PC-9 (cell line): ENCODE measurements around the gene GDPGP1. TPM values are rescaled to one million over a fixed set of nuclear protein-coding genes. Genes with fewer than 3 reads are reported as not detected.

Source experiments
- BruUV-seq: library from RNA; stranded (reverse); fragments of 400-500 nt; replicated peaks from 2 replicates; lab custom pipeline; 2021; lab: Mats Ljungman, UMichigan
- CTCF ChIA-PET: fragments of 300-600 bp; sonication (Branson Sonifier 250); formaldehyde crosslinking; loops from one replicate; lab custom pipeline; 2022; ENCODE audit warnings: antibody characterized with exemption; lab: Charles Lee
- POLR2A ChIA-PET: fragments of 300-600 bp; sonication (Branson Sonifier 250); formaldehyde crosslinking; loops from one replicate; lab custom pipeline; 2022; ENCODE audit warnings: antibody characterized with exemption; ENCODE audit not compliant: unreplicated experiment; lab: Charles Lee
- DNase-seq, 2 experiments: peaks; one replicate each; pipeline versions ENCODE4 v3.0.0 to v3.0.0-alpha.2; 2015 to 2022; ENCODE audit warnings: mixed read lengths in 1 of 2
- H2AFZ ChIP-seq: fragments of 200-600 bp; sonication (generic); 2 replicates; pipeline ENCODE4 v1.8.1; 2017; ENCODE audit warnings: antibody characterized with exemption
- H3F3A ChIP-seq: fragments of 200-600 bp; sonication (generic); 2 replicates; pipeline ENCODE4 v1.8.1; 2017; ENCODE audit warnings: antibody characterized with exemption, mild to moderate bottlenecking, low read depth; ENCODE audit not compliant: insufficient read depth
- H3K27ac ChIP-seq: fragments of 200-600 bp; sonication (generic); 2 replicates; pipeline ENCODE4 v1.6.1; 2016; ENCODE audit warnings: mixed run types
- H3K27me3 ChIP-seq: fragments of 200-600 bp; sonication (generic); 2 replicates; pipeline ENCODE4 v1.6.1; 2016; ENCODE audit warnings: low read depth, mixed run types; ENCODE audit not compliant: insufficient read depth
- H3K36me3 ChIP-seq: fragments of 200-600 bp; sonication (generic); 2 replicates; pipeline ENCODE4 v1.6.1; 2016; ENCODE audit warnings: low read depth, mixed run types
- H3K4me1 ChIP-seq: fragments of 200-600 bp; sonication (generic); replicated peaks from 2 replicates; pipeline ENCODE4 v1.6.1; 2016; ENCODE audit warnings: mixed run types; ENCODE audit not compliant: insufficient read depth
- H3K4me2 ChIP-seq: fragments of 200-600 bp; sonication (generic); 2 replicates; pipeline ENCODE4 v1.6.1; 2017; ENCODE audit warnings: mixed run types
- H3K4me3 ChIP-seq: fragments of 200-600 bp; sonication (generic); 2 replicates; pipeline ENCODE4 v1.6.1; 2016; ENCODE audit warnings: mixed run types
- H3K79me2 ChIP-seq: fragments of 200-600 bp; sonication (generic); 2 replicates; pipeline ENCODE4 v1.6.1; 2017; ENCODE audit warnings: low read depth, mixed run types
- H3K9me2 ChIP-seq: fragments of 200-600 bp; sonication (generic); 2 replicates; pipeline ENCODE4 v1.8.1; 2017; ENCODE audit warnings: mild to moderate bottlenecking; ENCODE audit not compliant: insufficient read depth
- H3K9me3 ChIP-seq: fragments of 200-600 bp; sonication (generic); 2 replicates; pipeline ENCODE4 v1.8.1; 2016; ENCODE audit warnings: low read depth; ENCODE audit not compliant: insufficient read depth
- H4K20me1 ChIP-seq: fragments of 200-600 bp; sonication (generic); 2 replicates; pipeline ENCODE4 v1.8.1; 2017; ENCODE audit not compliant: insufficient read depth
- EZH2 ChIP-seq: fragments of 200-600 bp; sonication (generic); IDR thresholded peaks from 2 replicates; pipeline ENCODE4 v1.8.0; 2017; ENCODE audit warnings: antibody characterized with exemption, low read depth
- intact Hi-C: fragments of 100-400 bp; cut with micrococcal nuclease; formaldehyde crosslinking; loops from one replicate; pipeline ENCODE4 v1.10.0; 2022; ENCODE audit not compliant: unreplicated experiment
- total RNA-seq: library from RNA; stranded (reverse); gene quantifications from 2 replicates; pipeline ENCODE4 v1.2.3, GENCODE V29; 2021
- TF ChIP-seq, protein P1 (sequence below): fragments of 200-600 bp; sonication (generic); conservative IDR thresholded peaks from 2 replicates; pipeline ENCODE4 v1.6.1; 2017; ENCODE audit warnings: mixed run types, antibody characterized with exemption, mild to moderate bottlenecking, moderate library complexity

GDPGP1 gene
- total RNA-seq, 1 experiment from 2014 or later: 7.6 TPM

DNA sequence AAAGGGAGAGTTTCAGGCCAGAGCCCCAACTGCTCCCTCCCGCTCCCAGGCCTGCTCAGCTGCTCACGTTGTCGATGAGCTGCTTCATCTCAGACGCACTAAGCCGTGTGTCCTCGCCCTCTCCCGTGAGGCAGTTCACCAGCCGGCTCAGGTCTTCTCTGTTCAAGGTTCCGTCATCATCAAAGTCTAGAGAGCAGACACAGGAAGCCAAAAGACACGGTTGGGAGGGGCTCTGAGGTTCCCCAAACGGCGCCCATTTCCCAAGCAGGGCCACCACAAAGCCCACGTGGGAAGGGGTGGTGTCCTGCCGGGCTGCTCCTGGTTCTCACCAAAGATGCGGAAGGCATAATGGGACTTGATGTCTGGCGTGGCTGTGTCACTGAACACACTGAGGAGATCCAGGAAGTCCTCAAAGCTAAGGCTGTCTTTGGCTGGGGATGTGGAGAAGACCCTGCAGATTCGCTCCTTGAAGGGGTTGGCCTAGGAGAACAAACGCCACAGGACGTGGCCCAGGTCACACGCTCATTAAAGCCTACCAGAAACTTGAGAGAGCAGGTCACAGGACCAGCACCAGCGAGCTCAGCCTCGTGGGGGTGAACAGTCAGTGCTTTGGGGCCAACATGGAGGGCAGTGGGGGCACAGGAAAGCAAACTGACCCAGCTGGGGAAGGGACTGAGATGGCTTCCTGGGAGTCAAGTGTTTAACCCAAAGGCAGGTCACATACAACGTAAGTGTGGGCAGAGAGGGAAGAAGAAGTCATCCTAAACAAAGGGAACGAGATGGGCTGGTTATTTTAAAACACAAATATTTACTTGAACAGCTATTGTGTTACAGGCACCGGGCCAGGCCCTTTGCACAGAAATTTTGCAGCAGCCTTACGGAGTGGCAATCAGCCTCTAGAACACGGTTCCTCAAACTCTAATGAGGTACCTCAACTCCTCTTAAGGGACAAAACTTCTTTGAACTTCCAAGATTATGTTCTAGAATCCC, 2.7 kb upstream of the GDPGP1 start:
- Histone ChIP-seq H2AFZ (no peak overlapping the region), H3K27ac (no peak overlapping the region), H3K9me3 (no peaks in the 10 kb centered on the region), H3K4me1 (peaks cover 46% of the 10 kb centered on the region), H3K4me2 (peak overlapping the region; percentile 94), H3K27me3 (no peaks in the 10 kb centered on the region), H3K36me3 (0 out of 2 replicates have a peak, but pooled peaks cover 15% of the 10 kb centered on the region), H3K4me3 (peak overlapping the region; percentile 86; the same call in 1 of the 2 replicates), H3F3A (peaks cover 79% of the 10 kb centered on the region), H4K20me1 (peaks cover 14% of the 10 kb centered on the region; the same call in 1 of the 2 replicates), H3K79me2 (peaks cover 46% of the 10 kb centered on the region), H3K9me2 (no peaks in the 10 kb centered on the region)
- no peak for DNase-seq
- TF ChIP-seq, protein P1, sequence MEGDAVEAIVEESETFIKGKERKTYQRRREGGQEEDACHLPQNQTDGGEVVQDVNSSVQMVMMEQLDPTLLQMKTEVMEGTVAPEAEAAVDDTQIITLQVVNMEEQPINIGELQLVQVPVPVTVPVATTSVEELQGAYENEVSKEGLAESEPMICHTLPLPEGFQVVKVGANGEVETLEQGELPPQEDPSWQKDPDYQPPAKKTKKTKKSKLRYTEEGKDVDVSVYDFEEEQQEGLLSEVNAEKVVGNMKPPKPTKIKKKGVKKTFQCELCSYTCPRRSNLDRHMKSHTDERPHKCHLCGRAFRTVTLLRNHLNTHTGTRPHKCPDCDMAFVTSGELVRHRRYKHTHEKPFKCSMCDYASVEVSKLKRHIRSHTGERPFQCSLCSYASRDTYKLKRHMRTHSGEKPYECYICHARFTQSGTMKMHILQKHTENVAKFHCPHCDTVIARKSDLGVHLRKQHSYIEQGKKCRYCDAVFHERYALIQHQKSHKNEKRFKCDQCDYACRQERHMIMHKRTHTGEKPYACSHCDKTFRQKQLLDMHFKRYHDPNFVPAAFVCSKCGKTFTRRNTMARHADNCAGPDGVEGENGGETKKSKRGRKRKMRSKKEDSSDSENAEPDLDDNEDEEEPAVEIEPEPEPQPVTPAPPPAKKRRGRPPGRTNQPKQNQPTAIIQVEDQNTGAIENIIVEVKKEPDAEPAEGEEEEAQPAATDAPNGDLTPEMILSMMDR: no peak
- no peak for TF ChIP-seq EZH2
- BruUV-seq: no TSS peak
- intact Hi-C loops: loop anchor here (2.0 to 5.0 kb wide), 3 partner anchors 55 to 339 kb away; partner anchors contain the start of gene AP3S2
- ChIA-PET POLR2A (interaction anchor here (0.7 kb wide), 1 partner anchor 10 kb away, joined by 5 read pairs; no protein-coding TSS in a partner anchor), CTCF (no interaction called here)

DNA sequence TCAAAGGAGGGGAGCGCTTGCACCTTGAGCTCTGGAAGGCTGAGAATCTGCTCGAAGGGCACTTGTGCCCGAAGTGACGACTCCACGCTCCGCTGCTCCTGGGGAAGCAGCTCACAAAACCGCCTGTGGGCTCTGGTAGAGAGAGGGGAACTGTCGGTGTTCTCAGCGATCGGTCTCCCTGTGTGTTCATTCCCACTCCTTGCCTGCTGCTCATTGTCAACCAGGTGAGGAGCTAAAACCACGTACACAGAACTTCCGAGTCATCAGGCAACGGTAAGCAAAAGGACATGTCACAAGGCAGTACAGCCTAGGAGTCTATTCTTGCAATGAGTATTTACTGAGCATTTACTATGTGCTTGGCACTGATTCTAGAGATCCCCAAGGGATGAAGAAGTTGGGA, 1.8 kb upstream of the GDPGP1 start:
- Histone ChIP-seq H3K9me2 (no peaks in the 10 kb centered on the region), H4K20me1 (0 out of 2 replicates have a peak, but pooled peaks cover 14% of the 10 kb centered on the region), H3K4me2 (peak overlapping the region; percentile 94), H3F3A (peaks cover 75% of the 10 kb centered on the region), H3K79me2 (peaks cover 49% of the 10 kb centered on the region), H3K9me3 (no peaks in the 10 kb centered on the region), H3K27ac (no peak overlapping the region), H3K4me1 (peaks cover 54% of the 10 kb centered on the region), H3K27me3 (no peaks in the 10 kb centered on the region), H2AFZ (no peak overlapping the region), H3K36me3 (0 out of 2 replicates have a peak, but pooled peaks cover 13% of the 10 kb centered on the region), H3K4me3 (peak overlapping the region; percentile 86)
- BruUV-seq: no TSS peak
- intact Hi-C loops: loop anchor here (2.0 to 5.0 kb wide), 3 partner anchors 55 to 340 kb away; partner anchors contain the start of gene AP3S2
- DNase-seq: peak in 1 of 2 experiments; percentile 52
- ChIA-PET CTCF (no interaction called here), POLR2A (interaction anchor here (0.6 to 0.7 kb wide), 2 partner anchors 11 to 31 kb away, joined by 4 to 5 read pairs; partner anchors contain the start of gene SEMA4B)
- TF ChIP-seq, protein P1: no peak
- TF ChIP-seq EZH2: no peak

GRCh38 chr15:90232941-90233386, 1.0 kb upstream of the GDPGP1 start:
- Histone ChIP-seq H3K4me2 (peak overlapping the region; percentile 94), H2AFZ (peak overlapping the region; percentile 89; the same call in 1 of the 2 replicates), H3K36me3 (peaks cover 16% of the 10 kb centered on the region), H3K27ac (peak overlapping the region; percentile 74), H3K27me3 (no peaks in the 10 kb centered on the region), H3K4me3 (peak overlapping the region; percentile 86), H4K20me1 (0 out of 2 replicates have a peak, but pooled peaks cover 14% of the 10 kb centered on the region), H3K79me2 (peaks cover 49% of the 10 kb centered on the region), H3K9me3 (no peaks in the 10 kb centered on the region), H3F3A (peaks cover 78% of the 10 kb centered on the region), H3K9me2 (no peaks in the 10 kb centered on the region), H3K4me1 (peaks cover 57% of the 10 kb centered on the region)
- CTCF ChIA-PET: interaction anchor here (0.8 kb wide), 1 partner anchor 59 kb away, joined by 3 read pairs; no protein-coding TSS in a partner anchor
- no peak for DNase-seq
- POLR2A ChIA-PET: interaction anchor here (0.6 kb wide), 1 partner anchor 74 kb away, joined by 6 read pairs; no protein-coding TSS in a partner anchor
- no TSS peak for BruUV-seq
- TF ChIP-seq, protein P1: peak; percentile 64; the same call in 1 of the 2 replicates
- TF ChIP-seq EZH2: no peak
- intact Hi-C loops: loop anchor here (1.0 to 5.0 kb wide), 4 partner anchors 32 to 341 kb away; partner anchors contain the start of genes AP3S2 and NGRN
